ENCODE results near the gene CCDC86. TPM values are rescaled to one million over a fixed set of nuclear protein-coding genes. Genes with fewer than 3 reads are reported as not detected.

The CCDC86 gene
- polyA plus RNA-seq, 2 of the 4 experiments (the other 2 are of a cell fraction) = 42.8 to 71.1 TPM

- Histone ChIP-seq H3K4me2 (no peak overlapping the region), H3K4me3 (no peak overlapping the region), H3K27ac (no peak overlapping the region), H3K9me3 (no peaks in the 10 kb centered on the region), H3K4me1 (no peaks in the 10 kb centered on the region)
- ChIA-PET POLR2A (no interaction called here), CTCF (interaction anchor here (1.2 to 2.2 kb wide), 3 partner anchors 21 to 32 kb away, joined by 4 to 7 read pairs (median 6); no protein-coding TSS in a partner anchor)
- 51% methylated on average over 16 of the region's 17 CpGs for WGBS (ENCODE audit: missing lambda C conversion rate)
- TF ChIP-seq MAZ (IDR thresholded peaks at IDR 0.05; ENCODE audit: borderline replicate concordance, low read depth, low read length) (no peak), PBX3 (IDR thresholded peaks at IDR 0.05) (no peak), NR3C1 (IDR thresholded peaks at IDR 0.05) (no peak), TP53 (CRISPR knock-in tag; IDR thresholded peaks at IDR 0.05) (no peak), ELK1 (IDR thresholded peaks at IDR 0.05; ENCODE audit: low read depth, low read length) (no peak), FOXS1 (CRISPR knock-in tag; IDR thresholded peaks at IDR 0.05) (no peak), CBX8 (IDR thresholded peaks at IDR 0.05) (no peak), CHD4 (IDR thresholded peaks at IDR 0.05; ENCODE audit: borderline replicate concordance) (no peak), USF2 (IDR thresholded peaks at IDR 0.05) (no peak), CHD2 (IDR thresholded peaks at IDR 0.05; ENCODE audit: low read length, partially characterized antibody) (no peak), SMC3 (IDR thresholded peaks at IDR 0.05) (no peak), RCOR1 (IDR thresholded peaks at IDR 0.05; ENCODE audit: low read depth, low read length) (no peak), RNF2 (IDR thresholded peaks at IDR 0.05; ENCODE audit: borderline replicate concordance, low read depth) (no peak)
- DNase-seq (ENCODE audit: low read depth in 1 of 2, low spot score in 1 of 2) (no peak), ATAC-seq (no peak), FAIRE-seq (no peak)
These were observed 43.9 kb upstream of the CCDC86 start for GRCh38 chr11:60797846-60798630.

GRCh38 chr11:60798631-60799030 lies 43.3 kb upstream of the CCDC86 start:
- no peaks in the 10 kb centered on the region for H3K9me3 ChIP-seq
- ChIA-PET CTCF (interaction anchor here (1.2 to 1.5 kb wide), 3 partner anchors 22 to 91 kb away, joined by 3 to 7 read pairs (median 4); no protein-coding TSS in a partner anchor), POLR2A (no interaction called here)
- no peak for ATAC-seq
- H3K4me2 ChIP-seq = no peak overlapping the region
- no peak overlapping the region for H3K27ac ChIP-seq
- WGBS (ENCODE audit: missing lambda C conversion rate) = no CpG with 5 or more reads among the region's 3 CpGs
- H3K4me3 ChIP-seq = no peak overlapping the region
- no peak for TF ChIP-seq CHD2 (IDR thresholded peaks at IDR 0.05; ENCODE audit: low read length, partially characterized antibody)
- FAIRE-seq = no peak
- no peak for DNase-seq (ENCODE audit: low read depth in 1 of 2, low spot score in 1 of 2)
- H3K4me1 ChIP-seq = no peaks in the 10 kb centered on the region

- ChIA-PET POLR2A (no interaction called here), CTCF (interaction anchor here (1.1 to 3.1 kb wide), 4 partner anchors 9 to 328 kb away, joined by 3 to 13 read pairs (median 3); no protein-coding TSS in a partner anchor)
- ATAC-seq (no peak), FAIRE-seq (no peak), DNase-seq (ENCODE audit: low read depth in 1 of 2, low spot score in 1 of 2) (no peak)
- no peak overlapping the region for H3K4me2 ChIP-seq
- H3K9me3 ChIP-seq = no peaks in the 10 kb centered on the region
- 62% methylated on average over 10 of the region's 10 CpGs for WGBS (ENCODE audit: missing lambda C conversion rate)
- no peaks in the 10 kb centered on the region for H3K4me1 ChIP-seq
- H3K27ac ChIP-seq = no peak overlapping the region
- TF ChIP-seq MYC (IDR thresholded peaks at IDR 0.05; ENCODE audit: borderline replicate concordance, low read length) = no peak
- TF ChIP-seq MAZ (IDR thresholded peaks at IDR 0.05; ENCODE audit: borderline replicate concordance, low read depth, low read length) = no peak
- no peak for TF ChIP-seq PHF8 (IDR thresholded peaks at IDR 0.05; ENCODE audit: borderline replicate concordance, low read depth)
- no peak for TF ChIP-seq EHMT2 (IDR thresholded peaks at IDR 0.05; ENCODE audit: low read depth)
- TF ChIP-seq HOXB13 (CRISPR knock-in tag; IDR thresholded peaks at IDR 0.05; ENCODE audit: low read depth) = no peak
- TF ChIP-seq REST (IDR thresholded peaks at IDR 0.05) = no peak
- TF ChIP-seq ELK1 (IDR thresholded peaks at IDR 0.05; ENCODE audit: low read depth, low read length) = no peak
- no peak for TF ChIP-seq RFX5 (IDR thresholded peaks at IDR 0.05)
- TF ChIP-seq CEBPB (IDR thresholded peaks at IDR 0.05) = no peak
- no peak for TF ChIP-seq TP53 (CRISPR knock-in tag; IDR thresholded peaks at IDR 0.05)
- no peak for TF ChIP-seq RAD21 (conservative IDR thresholded peaks at IDR 0.05 in 1 of 2, IDR thresholded peaks at IDR 0.05 in 1 of 2)
- TF ChIP-seq EHF (CRISPR knock-in tag; IDR thresholded peaks at IDR 0.05) = no peak
- H3K4me3 ChIP-seq = no peak overlapping the region
These were observed 40.7 kb upstream of the CCDC86 start for GRCh38 chr11:60801194-60801593.
